ENCODE results near the gene LRRC3. TPM values are rescaled to one million over a fixed set of nuclear protein-coding genes. Genes with fewer than 3 reads are reported as not detected.

Gene LRRC3
- total RNA-seq, 1 donor from 2014 or later, result 2.2 TPM

- Mint-ChIP-seq H3K27ac (no peak overlapping the region), H3K27me3 (ENCODE audit: low read depth) (no peaks in the 10 kb centered on the region), H3K4me3 (ENCODE audit: low read depth) (no peak overlapping the region), H3K9me3 (no peaks in the 10 kb centered on the region), H3K4me1 (ENCODE audit: low read depth) (no peaks in the 10 kb centered on the region), H3K36me3 (ENCODE audit: low read depth) (no peaks in the 10 kb centered on the region)
- intact Hi-C loops (cut with micrococcal nuclease), result no loop called here
- no peak for DNase-seq (ENCODE audit: low spot score)
These were observed 53.6 kb downstream of the LRRC3 start for GRCh38 chr21:44508711-44509445.

- H3K4me1 Mint-ChIP-seq (ENCODE audit: low read depth), result no peaks in the 10 kb centered on the region
- intact Hi-C loops (cut with micrococcal nuclease), result no loop called here
- H3K36me3 Mint-ChIP-seq (ENCODE audit: low read depth), result no peaks in the 10 kb centered on the region
- no peaks in the 10 kb centered on the region for H3K9me3 Mint-ChIP-seq
- no peak for DNase-seq (ENCODE audit: low spot score)
- H3K27ac Mint-ChIP-seq, result no peak overlapping the region
- no peak overlapping the region for H3K4me3 Mint-ChIP-seq (ENCODE audit: low read depth)
- no peaks in the 10 kb centered on the region for H3K27me3 Mint-ChIP-seq (ENCODE audit: low read depth)
These were observed 54.2 kb downstream of the LRRC3 start for GRCh38 chr21:44509539-44509938.

- no peak for DNase-seq (ENCODE audit: low spot score)
- no peaks in the 10 kb centered on the region for H3K9me3 Mint-ChIP-seq
- H3K27ac Mint-ChIP-seq, result no peak overlapping the region
- H3K36me3 Mint-ChIP-seq (ENCODE audit: low read depth), result no peaks in the 10 kb centered on the region
- intact Hi-C loops (cut with micrococcal nuclease), result loop anchor here (1.0 kb wide), 1 partner anchor 283 kb away; no protein-coding TSS in a partner anchor
- no peak overlapping the region for H3K4me3 Mint-ChIP-seq (ENCODE audit: low read depth)
- no peaks in the 10 kb centered on the region for H3K4me1 Mint-ChIP-seq (ENCODE audit: low read depth)
- no peaks in the 10 kb centered on the region for H3K27me3 Mint-ChIP-seq (ENCODE audit: low read depth)
These were observed 54.8 kb downstream of the LRRC3 start for GRCh38 chr21:44510109-44510507.

GRCh38 chr21:44510508-44511218 lies 55.4 kb downstream of the LRRC3 start:
- Mint-ChIP-seq H3K9me3 (no peaks in the 10 kb centered on the region), H3K4me3 (ENCODE audit: low read depth) (no peak overlapping the region), H3K4me1 (ENCODE audit: low read depth) (no peaks in the 10 kb centered on the region), H3K36me3 (ENCODE audit: low read depth) (no peaks in the 10 kb centered on the region), H3K27ac (no peak overlapping the region), H3K27me3 (ENCODE audit: low read depth) (no peaks in the 10 kb centered on the region)
- DNase-seq (ENCODE audit: low spot score), result peak; percentile 66
- intact Hi-C loops (cut with micrococcal nuclease), result loop anchor here (1.0 kb wide), 1 partner anchor 283 kb away; no protein-coding TSS in a partner anchor

GRCh38 chr21:44511219-44511937 lies 56.1 kb downstream of the LRRC3 start:
- H3K27ac Mint-ChIP-seq, result no peak overlapping the region
- H3K36me3 Mint-ChIP-seq (ENCODE audit: low read depth), result no peaks in the 10 kb centered on the region
- H3K4me1 Mint-ChIP-seq (ENCODE audit: low read depth), result no peaks in the 10 kb centered on the region
- intact Hi-C loops (cut with micrococcal nuclease), result no loop called here
- H3K9me3 Mint-ChIP-seq, result no peaks in the 10 kb centered on the region
- H3K27me3 Mint-ChIP-seq (ENCODE audit: low read depth), result no peaks in the 10 kb centered on the region
- no peak overlapping the region for H3K4me3 Mint-ChIP-seq (ENCODE audit: low read depth)
- no peak for DNase-seq (ENCODE audit: low spot score)

Other genes starting within 250 kb of the LRRC3 start
- gene ICOSLG, start 214.6 kb upstream of the LRRC3 start, total RNA-seq, result 5.4 and 6.0 TPM in 2 replicates
- not detected in 2 replicates for gene DNMT3L, start 193.6 kb upstream of the LRRC3 start, total RNA-seq
- gene AIRE, start 169.6 kb upstream of the LRRC3 start, total RNA-seq, result not detected in 2 replicates
- 156 and 158 TPM in 2 replicates for gene PFKL, start 155.5 kb upstream of the LRRC3 start, total RNA-seq
- 13.8 and 15.2 TPM in 2 replicates for gene CFAP410, start 116.1 kb upstream of the LRRC3 start, total RNA-seq
- 6.7 and 7.3 TPM in 2 replicates for gene TRPM2, start 101.9 kb upstream of the LRRC3 start, total RNA-seq
- not detected in 2 replicates for gene KRTAP10-1, start 84.7 kb downstream of the LRRC3 start, total RNA-seq
- not detected in 2 replicates for gene KRTAP10-2, start 96.0 kb downstream of the LRRC3 start, total RNA-seq
- not detected in 2 replicates for gene KRTAP10-3, start 103.3 kb downstream of the LRRC3 start, total RNA-seq
- gene KRTAP10-4, start 118.2 kb downstream of the LRRC3 start, total RNA-seq, result not detected in 2 replicates
- not detected in 2 replicates for gene KRTAP10-5, start 125.1 kb downstream of the LRRC3 start, total RNA-seq
- not detected in 2 replicates for gene KRTAP10-6, start 137.0 kb downstream of the LRRC3 start, total RNA-seq
- gene KRTAP10-7, start 145.1 kb downstream of the LRRC3 start, total RNA-seq, result not detected in 2 replicates
- not detected in 2 replicates for gene KRTAP10-8, start 156.6 kb downstream of the LRRC3 start, total RNA-seq
- not detected in 2 replicates for gene KRTAP10-9, start 171.6 kb downstream of the LRRC3 start, total RNA-seq
- gene KRTAP10-10, start 181.8 kb downstream of the LRRC3 start, total RNA-seq, result not detected in 2 replicates
- not detected in 2 replicates for gene KRTAP10-11, start 190.9 kb downstream of the LRRC3 start, total RNA-seq
- gene KRTAP12-4, start 199.1 kb downstream of the LRRC3 start, total RNA-seq, result not detected in 2 replicates
- not detected in 2 replicates for gene KRTAP12-3, start 202.4 kb downstream of the LRRC3 start, total RNA-seq
- gene KRTAP12-2, start 211.4 kb downstream of the LRRC3 start, total RNA-seq, result not detected in 2 replicates
- gene KRTAP12-1, start 226.7 kb downstream of the LRRC3 start, total RNA-seq, result not detected in 2 replicates
- gene KRTAP10-12, start 241.7 kb downstream of the LRRC3 start, total RNA-seq, result not detected in 2 replicates

Data from activated T-helper 2 cell treated with anti-CD3 and anti-CD28 coated beads, Interferon-gamma antibody, Interleukin-2, Interleukin-4, amounts not matched to agents 10 μg/mL and 5 μg/mL and 100 μg/mL, durations not matched to agents 14 hours and 24 hours and 36 hours (primary cell).